T1000 (cell line): ENCODE data around the gene BMAL1.
"Not testable (repeated sequence)": the region's sequence is repeated elsewhere in the genome, so short reads cannot be mapped to it uniquely, and the experiment has no call there.

Source experiments
- DNase-seq: peaks from one replicate; lab custom pipeline; 2025; ENCODE audit warnings: mixed read lengths; lab: John Stamatoyannopoulos, UW

Gene BMAL1

DNA sequence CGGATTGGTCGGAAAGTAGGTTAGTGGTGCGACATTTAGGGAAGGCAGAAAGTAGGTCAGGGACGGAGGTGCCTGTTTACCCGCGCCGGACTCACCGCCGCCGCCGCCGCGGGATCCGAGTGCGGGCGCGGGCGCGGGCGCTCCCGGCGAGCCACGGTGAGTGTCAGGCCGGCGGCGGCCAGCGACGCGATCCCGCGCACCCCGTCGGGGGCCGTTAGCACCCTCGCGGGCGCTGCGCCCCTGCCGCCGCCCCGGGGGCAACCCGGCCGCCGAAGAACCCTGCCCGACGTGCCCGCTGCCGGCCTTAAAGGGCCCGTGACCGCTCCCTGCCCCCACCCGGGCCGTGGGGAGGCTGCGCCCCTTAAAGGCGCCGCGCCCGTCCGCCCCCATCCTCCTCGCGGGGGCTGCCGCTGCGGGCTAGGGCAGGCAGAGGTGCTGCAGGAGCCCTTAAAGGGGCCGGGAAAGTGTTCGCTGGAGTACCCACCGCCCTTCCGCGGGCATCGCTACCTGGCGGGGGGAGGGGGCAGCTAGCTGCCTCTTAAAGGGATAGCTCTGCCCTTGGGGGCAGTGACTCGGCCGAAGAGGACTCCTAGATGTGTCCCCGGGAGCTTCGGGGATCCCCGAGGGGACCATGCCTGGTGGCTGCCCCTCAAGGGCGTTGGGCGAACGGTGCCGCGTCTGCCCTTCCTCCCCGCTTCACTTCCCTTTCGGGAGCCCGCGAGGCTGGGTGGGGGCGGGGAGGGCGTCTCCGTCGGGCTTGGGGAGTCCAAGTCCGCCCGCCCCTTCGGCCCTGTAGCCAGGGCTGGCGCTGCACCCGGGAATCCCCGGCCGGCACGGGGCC, at the start of gene BMAL1:
Gene BMAL1, plus strand, starts transcription at position 23 of the 841 bp plus-strand sequence. CDS start 76,519 bp downstream, outside the sequence.
- no peak for DNase-seq

DNA sequence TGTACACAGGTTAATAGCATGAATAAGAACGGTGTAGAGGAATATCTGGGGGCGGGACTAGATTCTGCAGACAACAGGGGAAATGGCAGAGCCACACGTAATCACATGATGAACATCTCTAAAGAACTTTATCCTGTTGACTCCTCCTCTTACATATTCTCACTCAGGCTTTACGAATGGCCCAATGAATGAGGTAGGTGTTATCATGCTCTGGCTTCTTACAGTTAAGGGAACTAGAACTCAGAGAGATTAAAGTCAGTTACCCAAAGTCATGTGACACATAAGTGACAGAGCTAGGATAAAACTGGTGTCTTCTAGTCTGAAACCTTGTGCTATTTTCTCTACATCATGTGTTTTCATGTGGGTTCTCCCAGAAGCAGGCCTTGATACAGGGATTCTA, 49.0 kb upstream of the BMAL1 start:
- no peak for DNase-seq

DNA sequence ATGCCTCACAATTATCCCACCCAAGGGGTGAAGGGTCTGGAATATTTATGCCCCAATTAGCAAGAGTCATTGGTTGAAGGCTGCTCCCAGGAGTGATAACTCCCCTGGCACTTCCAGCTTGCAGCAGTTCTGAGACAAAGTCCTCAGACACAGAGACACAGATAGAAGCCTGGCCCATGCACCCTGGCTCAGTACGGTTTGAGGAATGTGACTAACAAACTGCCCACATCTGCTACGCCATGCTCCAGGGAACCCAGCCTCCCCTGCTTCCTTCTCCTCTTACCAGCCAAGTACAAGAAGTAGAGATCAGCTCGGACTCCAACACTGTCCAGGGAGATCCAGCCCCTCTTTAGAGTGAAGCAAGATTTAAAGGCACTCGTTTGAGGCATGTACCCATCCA, 48.5 kb upstream of the BMAL1 start:
- DNase-seq = no peak

DNA sequence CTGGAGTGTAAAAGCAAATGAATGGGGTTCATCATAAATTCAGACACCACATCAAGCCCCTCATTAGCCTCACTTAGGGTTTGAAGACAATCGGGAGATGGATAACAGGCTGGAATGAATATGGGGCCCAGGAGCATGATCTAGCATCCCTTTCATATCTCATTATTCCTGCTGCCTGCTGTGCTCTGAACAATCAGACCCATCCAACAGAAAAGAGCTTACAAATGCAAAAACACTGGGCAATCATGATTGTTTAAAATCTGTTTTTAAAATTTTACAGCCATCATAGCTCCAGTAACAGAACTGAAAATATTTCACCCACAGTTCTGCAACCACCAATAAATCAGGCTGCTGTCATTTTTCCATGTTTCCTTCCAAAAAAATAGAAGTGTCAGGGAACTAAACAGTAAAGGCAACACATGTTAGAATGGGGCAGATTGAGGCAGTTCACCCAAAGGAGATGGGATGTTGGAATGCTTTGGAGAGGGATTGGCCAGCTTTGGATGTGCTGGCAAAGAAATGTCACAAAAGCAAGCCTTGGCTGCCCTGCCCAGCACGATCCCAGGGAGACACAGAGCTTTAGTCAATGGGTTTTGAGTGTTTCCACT, 47.8 kb upstream of the BMAL1 start:
- no peak for DNase-seq

DNA sequence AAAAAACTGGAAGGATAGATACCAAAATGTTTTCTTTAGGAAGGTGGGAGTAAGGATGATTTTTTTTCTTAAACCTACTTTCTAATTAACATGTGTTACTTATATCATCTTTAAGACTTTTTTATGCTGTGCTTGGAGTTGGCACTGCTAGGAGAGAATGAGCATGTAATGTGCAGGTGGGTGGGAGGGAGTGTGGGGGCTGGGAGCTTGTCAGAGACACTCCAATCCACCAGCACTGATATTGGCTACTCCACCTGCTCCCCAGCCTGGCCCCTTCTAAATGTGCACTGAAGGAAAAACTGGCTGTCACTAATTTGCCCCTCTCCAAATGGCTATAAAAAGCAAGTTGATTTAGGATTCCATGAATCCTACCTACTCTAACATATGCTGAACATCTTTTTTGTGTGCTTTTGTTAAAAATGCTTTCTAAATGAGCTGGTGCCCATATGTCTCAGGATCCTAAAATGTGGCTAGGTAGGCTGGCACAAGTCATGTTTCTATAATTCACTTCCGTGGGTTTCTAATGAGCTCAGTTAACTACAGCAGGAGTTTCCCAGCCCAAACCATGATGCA, 44.3 kb upstream of the BMAL1 start:
- no peak for DNase-seq

DNA sequence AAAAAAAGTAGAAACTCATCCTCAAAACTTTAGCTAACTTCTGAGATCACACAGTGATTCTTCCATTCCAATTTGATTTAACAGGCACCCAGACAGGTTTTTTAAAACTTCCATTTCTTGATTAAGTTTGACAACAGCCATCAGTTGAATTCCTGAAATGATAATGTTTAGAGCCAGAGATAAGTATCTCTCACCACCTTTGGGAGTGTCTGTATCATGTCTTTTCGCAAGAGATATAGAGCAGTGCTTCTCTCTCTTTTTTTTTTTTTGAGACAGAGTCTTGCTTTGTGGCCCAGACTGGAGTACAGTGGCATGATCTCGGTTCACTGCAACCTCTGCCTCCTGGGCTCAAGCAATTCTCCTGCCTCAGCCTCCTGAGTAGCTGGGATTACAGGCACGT, 41.7 kb upstream of the BMAL1 start:
- DNase-seq = no peak

DNA sequence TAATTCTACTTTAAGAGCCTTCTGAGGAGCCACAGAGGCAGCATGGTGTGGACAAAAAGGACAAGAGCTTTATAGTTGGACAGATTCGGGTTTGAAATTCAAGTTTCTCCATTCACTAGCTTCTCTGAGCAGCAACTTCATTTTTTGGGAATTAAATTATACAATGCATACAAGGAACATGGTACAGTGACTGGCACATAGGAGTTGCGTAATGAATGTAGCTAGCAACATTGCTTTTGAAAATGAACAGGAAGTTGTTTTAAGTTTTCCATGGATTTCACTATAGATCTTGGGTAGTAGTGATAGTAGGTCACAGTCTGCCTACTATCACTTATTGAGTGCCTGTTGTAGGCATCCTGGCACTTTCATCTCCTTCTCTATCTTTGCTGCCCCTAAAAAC, 41.0 kb upstream of the BMAL1 start:
- DNase-seq = no peak

DNA sequence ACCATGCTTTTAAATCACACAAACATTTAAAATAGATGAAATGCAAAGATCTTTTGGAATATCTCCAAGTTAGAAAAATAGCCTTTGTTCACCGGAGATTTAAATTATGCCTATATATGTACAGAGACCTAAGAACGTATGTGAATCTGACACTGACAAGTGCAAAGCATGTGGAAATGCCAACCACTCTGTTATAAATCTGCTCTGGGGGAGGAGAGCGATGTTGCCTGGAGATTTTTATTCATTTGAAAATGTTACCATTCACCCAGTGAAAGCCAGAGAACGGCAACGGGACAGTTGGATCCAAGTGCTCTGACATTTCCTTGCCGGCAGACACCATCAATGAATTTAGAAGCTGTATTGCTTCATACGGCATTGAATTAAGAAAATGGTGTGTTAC, 39.8 kb upstream of the BMAL1 start:
- DNase-seq = no peak

DNA sequence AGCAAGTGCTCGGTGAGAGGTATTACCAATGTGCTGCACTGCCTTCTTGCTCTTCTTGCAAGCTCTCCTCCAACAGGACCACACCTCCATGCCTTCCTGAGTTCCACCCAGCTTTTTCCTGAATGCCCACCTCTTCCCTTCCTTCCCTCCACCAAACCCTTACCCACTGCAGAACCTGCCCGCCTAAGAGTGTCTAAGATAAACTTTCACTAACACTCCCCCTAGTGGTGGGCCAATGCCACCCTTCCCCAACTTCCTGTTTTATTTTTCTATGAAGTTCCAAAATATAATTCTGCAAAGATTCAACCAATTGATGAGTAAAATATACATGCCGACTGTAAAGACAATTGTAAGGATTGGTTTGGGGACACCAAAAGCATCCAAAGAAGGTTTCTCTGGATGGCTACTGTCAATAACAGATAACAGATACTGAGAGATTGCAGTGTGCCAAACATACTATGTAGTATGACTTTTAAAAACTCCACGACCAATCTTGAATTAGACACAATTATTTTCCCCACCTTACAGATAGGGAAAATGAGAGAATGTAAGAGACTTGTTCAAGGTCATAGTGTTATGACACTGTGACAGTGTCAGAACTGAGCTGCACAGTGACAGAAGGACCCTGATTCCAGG, 38.6 kb upstream of the BMAL1 start:
- DNase-seq = no peak

DNA sequence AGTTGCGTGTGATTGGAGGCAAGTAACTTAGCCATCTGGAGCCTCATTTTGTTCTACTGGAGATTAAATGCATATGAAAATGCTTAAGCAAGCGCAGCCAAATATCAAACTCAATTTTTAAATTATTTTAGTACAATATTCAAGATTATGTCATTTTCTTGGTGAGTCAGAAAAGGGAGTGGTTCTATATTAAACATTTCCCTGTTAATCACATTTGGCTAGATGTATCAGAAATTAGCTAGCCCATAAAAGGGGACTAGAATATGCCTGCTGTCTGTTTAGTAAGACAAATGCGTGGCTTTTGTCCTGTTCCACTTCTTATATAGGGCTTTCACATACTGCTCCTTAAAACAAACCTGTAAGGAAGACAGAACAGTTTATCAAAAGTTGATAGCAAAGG, 35.0 kb upstream of the BMAL1 start:
- DNase-seq = no peak

DNA sequence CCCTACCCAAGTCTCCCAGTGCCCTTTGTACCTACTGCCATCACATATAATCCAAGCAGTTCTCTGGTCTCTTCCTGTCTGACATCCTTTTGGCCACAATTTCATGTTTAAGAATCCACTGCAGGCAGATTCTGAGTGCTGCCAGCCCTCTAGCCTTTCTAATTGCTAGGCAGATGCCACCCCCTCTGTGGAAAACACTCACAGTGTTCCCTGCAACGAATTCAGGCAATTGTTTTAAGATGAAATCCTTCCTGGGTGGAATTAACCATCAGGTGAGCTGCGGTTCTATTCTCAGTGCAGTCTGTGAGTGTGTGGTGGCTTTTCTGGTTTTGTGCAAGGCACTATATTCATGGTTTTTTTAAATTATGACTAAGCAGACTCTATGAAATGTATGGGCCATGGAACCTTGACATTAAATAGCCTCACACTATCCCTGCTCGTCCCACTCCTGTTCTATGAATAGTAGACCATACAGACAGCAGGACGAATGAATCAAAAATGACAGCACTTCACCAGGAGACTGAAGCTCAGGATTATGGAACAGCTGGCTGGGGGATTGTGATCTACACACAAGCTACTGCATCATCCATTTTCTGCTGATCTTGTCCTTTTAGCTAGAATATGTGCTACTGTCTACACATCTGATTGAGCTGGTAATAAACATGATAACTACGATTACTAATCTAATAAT, 29.8 kb upstream of the BMAL1 start:
- DNase-seq = no peak

DNA sequence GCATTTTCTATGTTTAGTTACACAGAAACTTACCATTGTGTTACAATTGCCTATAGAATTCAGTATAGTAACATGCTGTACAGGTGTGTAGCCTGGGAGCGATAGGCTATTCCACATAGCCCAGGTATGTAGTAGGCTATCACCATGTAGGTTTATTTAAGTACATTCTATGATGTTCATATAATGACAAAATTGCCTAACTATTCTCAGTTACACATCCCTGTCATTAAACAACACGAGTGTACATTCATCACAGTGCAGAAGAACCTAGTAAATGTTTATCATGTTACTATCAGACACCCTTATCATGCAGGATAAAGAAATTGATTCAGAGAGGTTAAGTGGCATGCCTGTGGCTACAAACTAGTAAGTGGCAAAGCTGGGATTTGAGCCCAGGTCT, 28.4 kb upstream of the BMAL1 start:
- DNase-seq = no peak

DNA sequence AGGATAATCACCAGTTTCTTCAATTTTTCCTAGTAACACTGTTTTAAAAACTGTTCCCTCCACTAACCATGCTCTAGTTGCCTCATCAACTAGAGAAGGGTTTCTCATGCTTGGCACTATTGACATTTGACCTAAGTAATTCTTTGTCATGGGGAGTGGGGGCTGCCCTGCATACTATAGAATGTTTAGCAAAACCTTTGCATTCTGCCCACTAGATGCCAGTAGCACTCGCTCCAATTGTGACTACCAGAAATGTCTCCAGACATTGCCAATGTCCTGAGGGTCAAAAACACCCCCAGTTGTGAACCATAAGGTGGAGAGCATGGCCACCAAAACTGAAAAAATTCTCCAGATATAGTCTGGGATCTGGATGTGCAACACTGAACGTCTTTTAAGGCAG, 27.6 kb upstream of the BMAL1 start:
- no peak for DNase-seq

DNA sequence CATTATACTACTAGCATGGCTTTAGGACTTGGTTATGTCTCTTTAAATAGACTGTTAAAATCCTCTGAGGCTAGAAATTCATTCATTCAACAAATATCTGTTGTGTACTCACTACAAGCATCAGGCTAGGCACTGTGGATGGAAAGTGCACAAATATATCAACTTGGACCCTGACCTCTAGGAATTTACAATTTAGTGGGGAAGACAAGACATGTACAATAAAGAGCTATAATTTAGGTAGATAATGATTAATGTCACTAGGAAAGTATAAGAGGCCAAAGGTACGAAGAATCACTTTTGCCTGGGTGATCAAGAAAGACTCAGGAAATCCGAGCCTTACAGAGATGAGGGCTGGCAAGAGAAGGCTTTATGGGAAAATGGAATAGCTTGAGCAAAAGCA, 25.6 kb upstream of the BMAL1 start:
- no peak for DNase-seq

DNA sequence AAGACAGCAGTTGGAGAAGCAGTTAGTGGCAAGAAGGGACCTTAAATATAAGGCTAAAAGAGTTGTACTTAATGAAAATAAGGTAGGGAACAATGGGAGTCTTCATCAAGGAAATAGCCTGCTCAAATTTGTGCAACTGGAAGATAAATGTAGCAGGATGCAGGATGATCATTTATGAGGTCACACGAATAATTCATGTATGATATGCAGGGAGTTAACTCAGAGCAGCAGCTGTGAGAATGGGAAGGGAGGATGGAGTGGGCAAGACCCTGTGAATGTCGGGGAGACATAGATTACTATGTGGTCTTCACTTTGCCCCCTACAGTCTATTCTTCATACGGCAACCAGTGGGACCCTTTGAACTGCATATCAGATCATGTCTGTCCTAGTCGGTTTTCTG, 25.2 kb upstream of the BMAL1 start:
- DNase-seq = no peak

DNA sequence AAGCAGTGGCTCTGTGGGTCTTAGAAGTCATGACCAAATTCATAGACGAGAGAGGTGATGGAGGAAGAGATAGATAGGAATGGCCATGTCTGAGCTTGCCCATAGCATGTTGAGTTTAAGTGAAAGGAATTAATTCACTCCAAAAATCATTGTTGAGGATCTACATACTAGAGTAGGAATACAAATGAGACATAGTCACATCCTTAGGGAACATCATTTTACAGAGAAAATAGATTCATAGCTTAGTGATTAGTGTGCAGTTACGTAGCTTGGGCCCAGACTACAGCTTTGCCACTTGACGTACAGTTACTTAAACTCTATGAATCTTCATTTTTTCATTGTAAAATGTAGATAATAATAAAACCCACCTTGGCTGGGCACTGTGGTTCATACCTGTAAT, 21.4 kb upstream of the BMAL1 start:
- no peak for DNase-seq

DNA sequence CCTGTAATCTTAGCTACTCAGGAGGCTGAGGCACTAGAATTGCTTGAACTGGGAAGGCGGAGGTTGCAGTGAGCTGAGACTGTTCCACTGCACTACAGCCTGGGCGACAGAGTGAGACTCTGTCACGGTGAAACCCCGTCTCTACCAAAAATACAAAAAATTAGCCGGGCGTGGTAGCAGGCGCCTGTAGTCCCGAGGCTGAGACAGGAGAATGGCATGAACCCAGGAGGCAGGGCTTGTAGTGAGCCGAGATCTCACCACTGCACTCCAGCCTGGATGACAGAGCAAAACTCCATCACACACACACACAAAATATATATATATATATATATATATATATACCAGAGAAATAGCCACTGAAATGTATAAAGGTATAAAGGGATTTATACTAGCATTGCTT, 19.5 kb upstream of the BMAL1 start:
- not testable (repeated sequence) for DNase-seq

DNA sequence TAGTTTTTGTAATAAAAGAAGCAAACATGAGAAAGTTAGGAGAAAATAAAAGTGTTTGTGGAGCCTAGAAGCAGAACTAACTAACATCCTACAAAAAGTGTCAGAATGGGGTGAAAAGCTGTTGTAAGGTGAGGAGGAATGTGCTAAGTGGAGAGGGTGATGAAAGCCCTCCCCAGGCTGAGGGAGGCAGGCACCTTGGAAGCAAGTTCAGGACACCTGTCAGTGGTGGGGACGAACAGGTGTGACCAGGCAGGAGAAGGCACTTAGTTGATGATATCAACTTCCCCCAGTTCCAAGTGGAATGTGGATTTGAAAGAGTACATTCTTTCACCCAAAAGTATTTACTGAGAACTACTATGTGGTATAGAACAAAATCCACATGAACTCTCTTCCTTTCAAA, 18.7 kb upstream of the BMAL1 start:
- DNase-seq = no peak

DNA sequence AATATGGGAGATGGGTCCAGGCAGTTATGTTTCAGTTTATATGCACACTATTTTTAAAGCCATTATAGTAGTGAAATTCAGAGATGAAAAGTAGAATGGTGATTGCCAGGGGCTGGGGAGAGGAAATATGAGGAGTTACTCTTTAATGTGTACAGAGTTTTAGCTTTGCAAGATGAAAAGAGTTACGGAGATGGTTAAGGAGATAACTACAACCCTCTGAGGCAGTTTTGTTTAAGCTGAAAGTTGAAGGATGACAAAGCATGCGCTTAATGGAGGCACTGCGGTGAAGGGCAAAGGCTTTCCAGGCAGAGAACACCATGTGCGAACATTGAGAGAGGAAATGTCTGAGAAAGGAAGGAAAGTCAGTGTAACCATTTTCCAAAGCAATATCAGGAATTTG, 18.2 kb upstream of the BMAL1 start:
- DNase-seq = no peak

DNA sequence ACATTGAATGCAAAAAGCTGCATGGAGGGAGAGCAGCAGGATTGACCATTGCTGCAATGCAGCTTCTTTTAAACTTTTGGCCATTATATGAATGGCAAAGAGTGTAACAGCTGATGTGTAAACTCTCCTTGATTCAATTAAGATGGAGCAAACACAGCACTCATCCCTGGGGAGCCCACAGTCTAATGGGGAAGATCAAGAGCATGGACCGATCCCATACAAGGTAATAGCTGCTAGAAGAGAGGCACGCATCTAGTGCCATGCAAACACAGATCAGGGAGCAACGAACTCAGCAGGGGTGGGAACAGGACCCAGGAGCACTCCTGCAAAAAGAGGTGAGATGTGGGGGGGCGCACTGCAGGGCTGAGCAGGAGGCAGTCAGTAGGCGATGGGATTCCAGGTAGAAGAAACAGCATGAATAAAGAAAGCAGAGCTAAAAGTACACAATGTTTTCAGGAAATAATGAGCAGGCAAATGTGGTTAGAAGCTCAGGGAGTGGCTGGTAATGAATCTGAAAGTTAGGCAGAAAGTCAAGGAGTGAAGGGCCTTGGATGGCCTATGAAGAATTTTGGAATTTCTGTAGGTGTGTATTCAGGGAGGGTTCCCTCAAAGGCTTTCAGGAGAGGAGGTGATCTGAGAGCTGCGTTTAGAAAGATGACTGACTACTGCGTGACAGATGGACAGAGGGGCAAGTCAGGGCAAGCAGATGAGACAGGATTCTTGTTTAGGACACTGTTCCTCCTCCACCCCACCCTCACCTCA, 17.2 kb upstream of the BMAL1 start:
- DNase-seq = no peak

DNA sequence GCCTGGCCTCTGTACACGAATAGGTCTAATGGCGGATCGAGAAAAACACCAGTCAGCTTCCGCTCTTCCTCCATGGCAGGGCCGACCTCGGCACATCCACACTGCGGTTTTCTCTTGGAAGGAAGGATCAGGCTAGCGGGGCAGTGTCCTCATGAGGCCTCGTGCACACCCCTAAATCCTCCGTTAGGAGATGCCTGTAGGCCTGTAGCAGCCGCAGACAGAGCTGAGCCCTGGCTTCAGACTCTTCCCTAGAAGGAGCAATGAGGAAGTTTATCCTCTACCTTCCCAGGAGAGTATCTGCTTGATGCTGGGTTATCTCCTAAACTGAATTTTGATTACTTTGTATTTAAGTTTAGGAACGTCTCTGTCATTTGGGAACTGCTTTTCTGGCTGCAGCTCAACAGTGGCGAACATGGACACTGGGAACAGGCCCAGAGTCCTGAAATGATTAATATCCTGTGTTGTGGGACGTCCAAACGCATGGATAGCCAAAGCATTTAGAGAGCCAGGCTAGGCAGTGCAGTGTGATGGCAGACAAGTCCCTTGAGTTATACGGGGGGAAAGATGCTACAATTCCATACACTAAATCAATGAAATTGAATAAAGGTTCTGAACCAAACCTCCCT, 16.5 kb upstream of the BMAL1 start:
- no peak for DNase-seq
